SH-SY5Y (cell line): ENCODE measurements around the gene TIAM2.

Experiments used
- GATA2 ChIP-seq: IDR thresholded peaks from 2 replicates; pipeline ENCODE4 v1.6.1; 2011; ENCODE audit warnings: mild to moderate bottlenecking, low read depth, low read length
- GATA3 ChIP-seq: IDR thresholded peaks from 2 replicates; pipeline ENCODE4 v1.6.1; 2011; ENCODE audit warnings: low read depth, mild to moderate bottlenecking, low read length, moderate library complexity

- TF ChIP-seq GATA2: no peak
- TF ChIP-seq GATA3: no peak
Observed at GRCh38 chr6:155100591-155100990, 105.5 kb downstream of the TIAM2 start.
